Neural cell (in vitro differentiated cells): ENCODE results near the gene HCAR2. TPM values are rescaled to one million over a fixed set of nuclear protein-coding genes. Genes with fewer than 3 reads are reported as not detected.
"Not testable (repeated sequence)": the region's sequence is repeated elsewhere in the genome, so short reads cannot be mapped to it uniquely, and the experiment has no call there.

Source experiments
- H2AFZ ChIP-seq: fragments of 200-600, 300-800 bp; sonication (generic), shearing (Covaris generic); 2 replicates; pipeline ENCODE4 v1.6.0; 2014; ENCODE audit warnings: low read depth, mild to moderate bottlenecking, antibody characterized with exemption, low read length, moderate library complexity
- H3F3A ChIP-seq: fragments of 200-600 bp; shearing (Covaris generic); 2 replicates; pipeline ENCODE4 v1.6.1; 2016; ENCODE audit warnings: mild to moderate bottlenecking, moderate library complexity, mixed read lengths, antibody characterized with exemption, low read length; ENCODE audit not compliant: insufficient read depth, poor library complexity, severe bottlenecking
- H3K27ac ChIP-seq: fragments of 200-600, 300-800 bp; sonication (generic), shearing (Covaris generic); 2 replicates; pipeline ENCODE4 v1.5.1; 2014; ENCODE audit warnings: mild to moderate bottlenecking, low read length, moderate library complexity
- H3K27me3 ChIP-seq: fragments of 300-800, 200-600 bp; sonication (generic), shearing (Covaris generic); 2 replicates; pipeline ENCODE4 v1.6.0; 2014; ENCODE audit warnings: mild to moderate bottlenecking, low read depth, low read length, moderate library complexity; ENCODE audit not compliant: insufficient read depth
- H3K36me3 ChIP-seq: fragments of 300-800, 200-600 bp; sonication (generic), shearing (Covaris generic); 2 replicates; pipeline ENCODE4 v1.5.1; 2014; ENCODE audit warnings: mild to moderate bottlenecking, antibody characterized with exemption, low read length, moderate library complexity; ENCODE audit not compliant: insufficient read depth
- H3K4me2 ChIP-seq: fragments of 300-800, 200-600 bp; sonication (generic), shearing (Covaris generic); 2 replicates; pipeline ENCODE4 v1.6.0; 2014; ENCODE audit warnings: mild to moderate bottlenecking, low read length
- H3K4me3 ChIP-seq: fragments of 300-800, 200-600 bp; sonication (generic), shearing (Covaris generic); 2 replicates; pipeline ENCODE4 v1.5.1; 2014; ENCODE audit warnings: mild to moderate bottlenecking, low read length, moderate library complexity
- H3K79me2 ChIP-seq: fragments of 200-600 bp; shearing (Covaris generic); replicated peaks from 2 replicates; pipeline ENCODE4 v1.6.0; 2014; ENCODE audit warnings: mild to moderate bottlenecking, low read length, moderate library complexity; ENCODE audit not compliant: insufficient read depth
- H3K9ac ChIP-seq: fragments of 300-800, 200-600 bp; sonication (generic), shearing (Covaris generic); 2 replicates; pipeline ENCODE4 v1.6.1; 2016; ENCODE audit warnings: mild to moderate bottlenecking, low read length, mixed read lengths
- H3K9me2 ChIP-seq: fragments of 200-600 bp; shearing (Covaris generic); 2 replicates; pipeline ENCODE4 v1.6.1; 2016; ENCODE audit warnings: mild to moderate bottlenecking, low read length, mixed read lengths; ENCODE audit not compliant: insufficient read depth
- H3K9me3 ChIP-seq: fragments of 200-600, 300-800 bp; sonication (generic), shearing (Covaris generic); 2 replicates; pipeline ENCODE4 v1.6.1; 2016; ENCODE audit warnings: mild to moderate bottlenecking, mixed run types, low read length, moderate library complexity, mixed read lengths
- H4K20me1 ChIP-seq: fragments of 200-600 bp; shearing (Covaris generic); 2 replicates; pipeline ENCODE4 v1.6.1; 2016; ENCODE audit warnings: mild to moderate bottlenecking, mixed run types; ENCODE audit not compliant: insufficient read depth
- EP300 ChIP-seq: fragments of 450-650 bp; conservative IDR thresholded peaks from 2 replicates; pipeline ENCODE4 v1.6.1; 2014; ENCODE audit warnings: antibody characterized with exemption, mild to moderate bottlenecking, moderate library complexity; ENCODE audit not compliant: poor library complexity, severe bottlenecking
- EZH2 ChIP-seq: fragments of 200-600, 300-800 bp; shearing (Covaris generic), sonication (generic); IDR thresholded peaks from 2 replicates; pipeline ENCODE4 v1.6.1; 2014; ENCODE audit warnings: antibody characterized with exemption, low read length, borderline replicate concordance, mild to moderate bottlenecking; ENCODE audit not compliant: insufficient read depth, poor library complexity, severe bottlenecking
- MXI1 ChIP-seq: fragments of 450-650 bp; conservative IDR thresholded peaks from 2 replicates; pipeline ENCODE4 v1.6.1; 2014; ENCODE audit warnings: antibody characterized with exemption, mild to moderate bottlenecking; ENCODE audit not compliant: poor library complexity, severe bottlenecking
- POLR2AphosphoS5 ChIP-seq: IDR thresholded peaks from 2 replicates; pipeline ENCODE4 v1.6.1; 2012
- RAD21 ChIP-seq: fragments of 450-650 bp; conservative IDR thresholded peaks from 2 replicates; pipeline ENCODE4 v1.6.1; 2014; ENCODE audit warnings: antibody characterized with exemption, mild to moderate bottlenecking, moderate library complexity
- SMC3 ChIP-seq: fragments of 450-650 bp; conservative IDR thresholded peaks from 2 replicates; pipeline ENCODE4 v1.6.1; 2014; ENCODE audit warnings: antibody characterized with exemption, mild to moderate bottlenecking, moderate library complexity; ENCODE audit not compliant: poor library complexity
- TAF1 ChIP-seq: IDR thresholded peaks from 2 replicates; pipeline ENCODE4 v1.6.1; 2012; ENCODE audit warnings: low read depth
- polyA plus RNA-seq: library from polyadenylated mRNA; depleted of rRNA; stranded (reverse); fragments of >200 nt; gene quantifications from 2 replicates; pipeline ENCODE4 v1.2.3, GENCODE V29; 2014
- TF ChIP-seq, protein P1 (sequence below): IDR thresholded peaks from 2 replicates; pipeline ENCODE4 v1.6.1; 2012; ENCODE audit warnings: borderline replicate concordance
- TF ChIP-seq, protein P2 (sequence below): fragments of 450-650 bp; IDR thresholded peaks from 2 replicates; pipeline ENCODE4 v1.5.1; 2014; ENCODE audit warnings: antibody characterized with exemption, mild to moderate bottlenecking, moderate library complexity; ENCODE audit not compliant: poor library complexity, severe bottlenecking

Gene HCAR2
- polyA plus RNA-seq, 1 donor from 2014 or later = not detected

DNA sequence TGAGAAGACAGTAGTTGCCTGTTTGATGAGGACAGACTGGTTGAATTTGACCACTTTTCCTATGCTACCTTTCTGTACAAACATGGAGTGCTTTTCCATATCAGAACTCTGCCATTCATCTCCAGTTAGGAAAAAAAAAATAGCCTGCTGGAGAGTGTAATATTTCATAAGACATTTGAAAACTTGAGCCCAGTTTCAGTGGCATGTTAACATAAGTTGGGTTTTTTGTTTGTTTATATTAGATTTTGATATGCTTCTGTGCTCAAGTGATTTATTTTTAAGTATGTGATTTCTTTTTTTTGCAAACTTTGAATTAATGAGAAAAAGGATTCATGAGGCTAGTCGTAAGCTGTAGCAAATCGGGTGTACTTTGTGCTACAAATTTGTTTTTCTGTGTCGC lies 684 bp upstream of the HCAR2 start:
- H3K9ac ChIP-seq, H3K27ac ChIP-seq, H3K4me3 ChIP-seq, H3K79me2 ChIP-seq, H2AFZ ChIP-seq, H3K9me2 ChIP-seq, H4K20me1 ChIP-seq, H3K9me3 ChIP-seq, H3K4me2 ChIP-seq, H3K27me3 ChIP-seq, H3K36me3 ChIP-seq, H3F3A ChIP-seq: not testable (repeated sequence)

DNA sequence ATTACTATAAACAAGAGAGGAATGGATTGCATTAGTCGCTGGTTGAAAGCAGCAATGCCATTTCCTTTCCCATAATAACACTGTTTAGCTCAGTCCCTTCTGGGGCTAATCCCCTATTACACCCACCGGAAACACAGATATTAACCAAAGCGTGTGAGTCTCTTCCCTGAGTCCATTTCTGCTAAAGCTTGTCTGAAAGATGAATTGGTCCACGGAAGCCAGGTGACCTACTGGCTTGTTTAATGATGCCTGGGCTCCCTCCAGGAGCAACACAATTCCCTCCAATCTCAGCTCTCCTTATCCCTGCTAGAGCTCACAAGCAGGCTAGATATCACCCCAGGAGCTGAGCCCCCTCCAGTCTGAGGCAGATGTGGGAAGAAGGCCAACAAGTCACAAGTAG lies 1.7 kb downstream of the HCAR2 start:
- H3K9me3 ChIP-seq, H3K4me3 ChIP-seq, H3K27me3 ChIP-seq, H3K36me3 ChIP-seq, H3K27ac ChIP-seq, H3K9ac ChIP-seq, H3K79me2 ChIP-seq, H4K20me1 ChIP-seq, H3F3A ChIP-seq, H2AFZ ChIP-seq, H3K4me2 ChIP-seq, H3K9me2 ChIP-seq: not testable (repeated sequence)

DNA sequence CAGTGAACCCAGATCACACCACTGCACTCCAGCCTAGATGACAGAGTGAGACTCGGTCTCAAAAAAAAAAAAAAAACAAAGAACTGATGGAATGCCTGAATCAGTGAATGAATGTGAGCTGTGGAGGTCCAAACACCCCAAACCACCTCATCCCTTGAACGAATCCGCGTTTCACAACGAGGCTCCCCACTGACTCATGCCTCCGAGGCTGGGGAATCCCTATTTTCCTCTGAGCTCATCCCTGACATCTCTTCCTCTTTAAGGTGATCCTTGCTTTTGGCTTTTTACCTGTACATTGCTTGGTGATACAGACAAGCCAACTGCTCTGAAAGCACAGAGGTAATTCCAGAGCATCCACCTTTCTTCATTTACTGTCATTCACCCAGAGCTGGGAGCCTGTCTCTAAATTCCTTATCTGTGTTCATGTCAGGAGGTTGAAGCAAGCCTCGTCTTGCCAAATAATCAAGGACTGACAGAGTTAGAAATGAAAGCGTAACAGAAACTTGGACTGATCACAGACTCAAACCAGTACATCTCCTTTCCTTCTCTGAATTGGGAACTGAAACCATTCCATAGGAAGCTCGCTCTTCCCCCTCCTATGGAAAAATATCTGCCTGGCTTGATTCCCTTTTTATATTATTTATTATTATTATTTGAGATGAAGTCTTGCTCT lies 3.0 kb downstream of the HCAR2 start:
- H3F3A ChIP-seq, H4K20me1 ChIP-seq, H3K9me3 ChIP-seq, H3K9me2 ChIP-seq, H3K27ac ChIP-seq, H3K4me2 ChIP-seq, H3K9ac ChIP-seq, H3K4me3 ChIP-seq, H3K36me3 ChIP-seq, H3K27me3 ChIP-seq, H2AFZ ChIP-seq, H3K79me2 ChIP-seq: not testable (repeated sequence)

DNA sequence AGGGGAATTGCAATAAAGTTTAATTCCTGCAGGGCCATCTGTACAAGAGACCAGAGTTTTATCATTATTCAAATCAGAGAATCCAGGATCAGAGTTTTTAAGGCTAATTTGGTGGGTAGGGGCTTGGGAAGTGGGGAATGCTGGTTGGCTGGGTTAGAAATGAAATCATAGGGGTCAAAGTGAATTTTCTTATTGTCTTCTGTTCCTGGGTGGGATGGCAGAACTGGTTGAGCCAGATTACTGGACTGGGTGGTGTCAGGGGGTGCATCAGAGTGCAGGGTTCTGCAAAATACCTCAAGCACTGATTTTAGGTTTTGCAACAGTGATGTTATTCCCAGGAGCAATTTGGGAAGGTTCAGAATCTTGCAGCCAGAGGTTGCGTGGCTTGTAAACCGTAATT lies 6.2 kb downstream of the HCAR2 start:
- not testable (repeated sequence) for H3K9me2 ChIP-seq, H3K4me3 ChIP-seq, H3K27ac ChIP-seq, H3K9me3 ChIP-seq, H3K9ac ChIP-seq, H4K20me1 ChIP-seq, H3K36me3 ChIP-seq, H2AFZ ChIP-seq, H3K27me3 ChIP-seq, H3K4me2 ChIP-seq, H3F3A ChIP-seq, H3K79me2 ChIP-seq

DNA sequence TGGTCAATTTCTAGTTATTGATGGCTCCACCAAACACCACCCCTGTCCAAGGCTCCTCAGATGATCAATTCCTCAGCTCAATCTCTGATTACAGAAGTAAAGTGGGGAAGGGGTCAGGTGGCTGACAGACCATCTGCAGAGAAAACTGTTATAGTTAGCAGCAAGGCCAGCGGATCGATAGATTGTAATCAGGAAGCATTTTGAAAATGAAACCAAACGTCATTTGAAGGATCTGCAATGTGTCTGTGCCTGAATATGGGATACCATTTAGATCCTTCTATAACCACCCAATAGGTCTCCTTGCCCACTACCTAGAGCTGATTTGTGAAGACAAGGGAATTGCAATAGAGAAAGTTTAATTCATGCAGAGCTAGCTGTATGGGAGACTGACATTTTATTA lies 11.6 kb downstream of the HCAR2 start:
- Histone ChIP-seq H2AFZ (no peak overlapping the region), H3F3A (no peaks in the 10 kb centered on the region), H3K4me3 (no peak overlapping the region), H3K9ac (no peak overlapping the region), H3K79me2 (no peaks in the 10 kb centered on the region), H3K36me3 (no peaks in the 10 kb centered on the region), H3K9me3 (no peaks in the 10 kb centered on the region), H3K27ac (no peak overlapping the region), H3K9me2 (no peaks in the 10 kb centered on the region), H4K20me1 (no peaks in the 10 kb centered on the region), H3K27me3 (no peaks in the 10 kb centered on the region), H3K4me2 (no peak overlapping the region)
- TF ChIP-seq SMC3 = no peak
- no peak for TF ChIP-seq POLR2AphosphoS5
- no peak for TF ChIP-seq EP300
- TF ChIP-seq, protein P1, sequence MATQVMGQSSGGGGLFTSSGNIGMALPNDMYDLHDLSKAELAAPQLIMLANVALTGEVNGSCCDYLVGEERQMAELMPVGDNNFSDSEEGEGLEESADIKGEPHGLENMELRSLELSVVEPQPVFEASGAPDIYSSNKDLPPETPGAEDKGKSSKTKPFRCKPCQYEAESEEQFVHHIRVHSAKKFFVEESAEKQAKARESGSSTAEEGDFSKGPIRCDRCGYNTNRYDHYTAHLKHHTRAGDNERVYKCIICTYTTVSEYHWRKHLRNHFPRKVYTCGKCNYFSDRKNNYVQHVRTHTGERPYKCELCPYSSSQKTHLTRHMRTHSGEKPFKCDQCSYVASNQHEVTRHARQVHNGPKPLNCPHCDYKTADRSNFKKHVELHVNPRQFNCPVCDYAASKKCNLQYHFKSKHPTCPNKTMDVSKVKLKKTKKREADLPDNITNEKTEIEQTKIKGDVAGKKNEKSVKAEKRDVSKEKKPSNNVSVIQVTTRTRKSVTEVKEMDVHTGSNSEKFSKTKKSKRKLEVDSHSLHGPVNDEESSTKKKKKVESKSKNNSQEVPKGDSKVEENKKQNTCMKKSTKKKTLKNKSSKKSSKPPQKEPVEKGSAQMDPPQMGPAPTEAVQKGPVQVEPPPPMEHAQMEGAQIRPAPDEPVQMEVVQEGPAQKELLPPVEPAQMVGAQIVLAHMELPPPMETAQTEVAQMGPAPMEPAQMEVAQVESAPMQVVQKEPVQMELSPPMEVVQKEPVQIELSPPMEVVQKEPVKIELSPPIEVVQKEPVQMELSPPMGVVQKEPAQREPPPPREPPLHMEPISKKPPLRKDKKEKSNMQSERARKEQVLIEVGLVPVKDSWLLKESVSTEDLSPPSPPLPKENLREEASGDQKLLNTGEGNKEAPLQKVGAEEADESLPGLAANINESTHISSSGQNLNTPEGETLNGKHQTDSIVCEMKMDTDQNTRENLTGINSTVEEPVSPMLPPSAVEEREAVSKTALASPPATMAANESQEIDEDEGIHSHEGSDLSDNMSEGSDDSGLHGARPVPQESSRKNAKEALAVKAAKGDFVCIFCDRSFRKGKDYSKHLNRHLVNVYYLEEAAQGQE = no peak
- TF ChIP-seq MXI1 = no peak
- TF ChIP-seq RAD21 = no peak
- TF ChIP-seq, protein P2, sequence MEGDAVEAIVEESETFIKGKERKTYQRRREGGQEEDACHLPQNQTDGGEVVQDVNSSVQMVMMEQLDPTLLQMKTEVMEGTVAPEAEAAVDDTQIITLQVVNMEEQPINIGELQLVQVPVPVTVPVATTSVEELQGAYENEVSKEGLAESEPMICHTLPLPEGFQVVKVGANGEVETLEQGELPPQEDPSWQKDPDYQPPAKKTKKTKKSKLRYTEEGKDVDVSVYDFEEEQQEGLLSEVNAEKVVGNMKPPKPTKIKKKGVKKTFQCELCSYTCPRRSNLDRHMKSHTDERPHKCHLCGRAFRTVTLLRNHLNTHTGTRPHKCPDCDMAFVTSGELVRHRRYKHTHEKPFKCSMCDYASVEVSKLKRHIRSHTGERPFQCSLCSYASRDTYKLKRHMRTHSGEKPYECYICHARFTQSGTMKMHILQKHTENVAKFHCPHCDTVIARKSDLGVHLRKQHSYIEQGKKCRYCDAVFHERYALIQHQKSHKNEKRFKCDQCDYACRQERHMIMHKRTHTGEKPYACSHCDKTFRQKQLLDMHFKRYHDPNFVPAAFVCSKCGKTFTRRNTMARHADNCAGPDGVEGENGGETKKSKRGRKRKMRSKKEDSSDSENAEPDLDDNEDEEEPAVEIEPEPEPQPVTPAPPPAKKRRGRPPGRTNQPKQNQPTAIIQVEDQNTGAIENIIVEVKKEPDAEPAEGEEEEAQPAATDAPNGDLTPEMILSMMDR = no peak
- no peak for TF ChIP-seq EZH2
- no peak for TF ChIP-seq TAF1
